ENCODE data around the gene PTRHD1.

- TF ChIP-seq, protein P1, sequence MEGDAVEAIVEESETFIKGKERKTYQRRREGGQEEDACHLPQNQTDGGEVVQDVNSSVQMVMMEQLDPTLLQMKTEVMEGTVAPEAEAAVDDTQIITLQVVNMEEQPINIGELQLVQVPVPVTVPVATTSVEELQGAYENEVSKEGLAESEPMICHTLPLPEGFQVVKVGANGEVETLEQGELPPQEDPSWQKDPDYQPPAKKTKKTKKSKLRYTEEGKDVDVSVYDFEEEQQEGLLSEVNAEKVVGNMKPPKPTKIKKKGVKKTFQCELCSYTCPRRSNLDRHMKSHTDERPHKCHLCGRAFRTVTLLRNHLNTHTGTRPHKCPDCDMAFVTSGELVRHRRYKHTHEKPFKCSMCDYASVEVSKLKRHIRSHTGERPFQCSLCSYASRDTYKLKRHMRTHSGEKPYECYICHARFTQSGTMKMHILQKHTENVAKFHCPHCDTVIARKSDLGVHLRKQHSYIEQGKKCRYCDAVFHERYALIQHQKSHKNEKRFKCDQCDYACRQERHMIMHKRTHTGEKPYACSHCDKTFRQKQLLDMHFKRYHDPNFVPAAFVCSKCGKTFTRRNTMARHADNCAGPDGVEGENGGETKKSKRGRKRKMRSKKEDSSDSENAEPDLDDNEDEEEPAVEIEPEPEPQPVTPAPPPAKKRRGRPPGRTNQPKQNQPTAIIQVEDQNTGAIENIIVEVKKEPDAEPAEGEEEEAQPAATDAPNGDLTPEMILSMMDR (IDR thresholded peaks at IDR 0.05 in 2 of 3, conservative IDR thresholded peaks at IDR 0.05 in 1 of 3; ENCODE audit: control insufficient read depth in 2 of 3, extremely low read depth in 1 of 3, insufficient read depth in 1 of 3, low read depth in 3 of 3, low read length in 3 of 3): no peak
- no peak for TF ChIP-seq POLR2A (IDR thresholded peaks at IDR 0.05; ENCODE audit: low read depth, low read length)
- no peak for TF ChIP-seq SPI1 (IDR thresholded peaks at IDR 0.05; ENCODE audit: borderline replicate concordance, insufficient read depth, low read depth, low read length)
- TF ChIP-seq SIN3A (IDR thresholded peaks at IDR 0.05; ENCODE audit: low read depth, low read length): no peak
- TF ChIP-seq FOS (IDR thresholded peaks at IDR 0.05; ENCODE audit: borderline replicate concordance, extremely low read depth, insufficient read length): no peak
- no peak for TF ChIP-seq CHD1 (IDR thresholded peaks at IDR 0.05; ENCODE audit: low read depth, low read length)
- no peak for TF ChIP-seq SMC3 (IDR thresholded peaks at IDR 0.05; ENCODE audit: borderline replicate concordance, low read length)
- TF ChIP-seq GABPA (IDR thresholded peaks at IDR 0.05; ENCODE audit: low read depth): no peak
- TF ChIP-seq DPF2 (IDR thresholded peaks at IDR 0.05): no peak
- no peak for TF ChIP-seq RFX5 (IDR thresholded peaks at IDR 0.05; ENCODE audit: low read depth, low read length)
Observed at GRCh38 chr2:24836706-24837105, 43.5 kb upstream of the PTRHD1 start.
